BLaER1 (cell line): ENCODE measurements around the gene NECTIN4.

Experiments used
- H3K27ac ChIP-seq: shearing (Covaris generic); formaldehyde crosslinking; 2 replicates; pipeline ENCODE4 v1.8.1; 2022
- H3K27me3 ChIP-seq: shearing (Covaris generic); formaldehyde crosslinking; 2 replicates; pipeline ENCODE4 v1.8.1; 2022
- H3K36me3 ChIP-seq: shearing (Covaris generic); formaldehyde crosslinking; 2 replicates; pipeline ENCODE4 v1.8.1; 2022
- H3K4me1 ChIP-seq: shearing (Covaris generic); formaldehyde crosslinking; 2 replicates; pipeline ENCODE4 v1.8.1; 2022
- H3K4me2 ChIP-seq: shearing (Covaris generic); formaldehyde crosslinking; 2 replicates; pipeline ENCODE4 v1.8.1; 2022
- H3K4me3 ChIP-seq: shearing (Covaris generic); formaldehyde crosslinking; 2 replicates; pipeline ENCODE4 v1.8.1; 2022
- H3K9ac ChIP-seq: shearing (Covaris generic); formaldehyde crosslinking; 2 replicates; pipeline ENCODE4 v1.8.1; 2022
- H3K9me3 ChIP-seq: shearing (Covaris generic); formaldehyde crosslinking; 2 replicates; pipeline ENCODE4 v1.8.1; 2022
- H4K20me1 ChIP-seq: shearing (Covaris generic); formaldehyde crosslinking; 2 replicates; pipeline ENCODE4 v1.8.1; 2022
- Cebpa-rat ChIP-seq: shearing (Covaris generic); IDR thresholded peaks from 2 replicates; pipeline ENCODE4 v1.8.1; 2022

The NECTIN4 gene

GRCh38 chr1:161045736-161046604 is 43.4 kb downstream of the NECTIN4 start, which contains the start of gene USF1:
USF1 (minus strand) TSS chr1:161045977; CDS start chr1:161043275, 2,702 bp downstream.
- TF ChIP-seq Cebpa-rat: no peak
- Histone ChIP-seq H3K4me1 (peaks cover 43% of the 10 kb centered on the region), H3K27ac (peak within 1 kb of the TSS; percentile 93), H3K9ac (peak within 1 kb of the TSS; percentile 95), H3K4me2 (peak within 1 kb of the TSS; percentile 96), H3K27me3 (no peaks in the 10 kb centered on the region), H4K20me1 (no peaks in the 10 kb centered on the region), H3K9me3 (no peaks in the 10 kb centered on the region; the same call in 1 of the 2 replicates), H3K36me3 (peaks cover 66% of the 10 kb centered on the region), H3K4me3 (peak within 1 kb of the TSS; percentile 88)

- Histone ChIP-seq H3K9ac (peak overlapping the region; percentile 95), H3K27ac (peak overlapping the region; percentile 93), H3K27me3 (no peaks in the 10 kb centered on the region), H4K20me1 (no peaks in the 10 kb centered on the region), H3K4me2 (peak overlapping the region; percentile 96), H3K9me3 (no peaks in the 10 kb centered on the region; the same call in 1 of the 2 replicates), H3K4me3 (peak overlapping the region; percentile 88), H3K4me1 (peaks cover 43% of the 10 kb centered on the region), H3K36me3 (peaks cover 66% of the 10 kb centered on the region)
- no peak for TF ChIP-seq Cebpa-rat
These were observed 44.2 kb downstream of the NECTIN4 start for GRCh38 chr1:161044908-161045735.

GRCh38 chr1:161044535-161044907 is 44.8 kb downstream of the NECTIN4 start:
- H3K4me1 ChIP-seq: peaks cover 48% of the 10 kb centered on the region
- peak overlapping the region; percentile 96 for H3K4me2 ChIP-seq
- TF ChIP-seq Cebpa-rat: no peak
- H3K4me3 ChIP-seq: peak overlapping the region; percentile 88
- no peaks in the 10 kb centered on the region for H3K27me3 ChIP-seq
- peaks cover 66% of the 10 kb centered on the region for H3K36me3 ChIP-seq
- H4K20me1 ChIP-seq: no peaks in the 10 kb centered on the region
- H3K9me3 ChIP-seq: no peaks in the 10 kb centered on the region; the same call in 1 of the 2 replicates
- H3K27ac ChIP-seq: peak overlapping the region; percentile 93
- peak overlapping the region; percentile 95 for H3K9ac ChIP-seq

GRCh38 chr1:161039546-161039945 is 49.8 kb downstream of the NECTIN4 start:
- Histone ChIP-seq H3K27ac (no peak overlapping the region; the same call in 1 of the 2 replicates), H3K9ac (no peak overlapping the region), H3K4me2 (peak overlapping the region; percentile 85), H3K36me3 (peaks cover 42% of the 10 kb centered on the region), H3K4me3 (peak overlapping the region; percentile 85; the same call in 1 of the 2 replicates), H3K27me3 (no peaks in the 10 kb centered on the region), H3K9me3 (no peaks in the 10 kb centered on the region), H4K20me1 (no peaks in the 10 kb centered on the region), H3K4me1 (peaks cover 83% of the 10 kb centered on the region)
- no peak for TF ChIP-seq Cebpa-rat

- no peaks in the 10 kb centered on the region for H3K9me3 ChIP-seq
- H4K20me1 ChIP-seq: no peaks in the 10 kb centered on the region
- peaks cover 85% of the 10 kb centered on the region for H3K4me1 ChIP-seq
- no peak for TF ChIP-seq Cebpa-rat
- peak overlapping the region; percentile 84 for H3K9ac ChIP-seq
- no peaks in the 10 kb centered on the region for H3K27me3 ChIP-seq
- H3K36me3 ChIP-seq: peaks cover 42% of the 10 kb centered on the region
- H3K27ac ChIP-seq: peak overlapping the region; percentile 85
- H3K4me2 ChIP-seq: peak overlapping the region; percentile 85
- peak overlapping the region; percentile 85 for H3K4me3 ChIP-seq
These were observed 50.2 kb downstream of the NECTIN4 start for GRCh38 chr1:161039154-161039545.

- Histone ChIP-seq H3K4me2 (peak within 1 kb of the TSS; percentile 85), H3K9me3 (no peaks in the 10 kb centered on the region), H3K4me3 (peak within 1 kb of the TSS; percentile 85), H3K9ac (peak within 1 kb of the TSS; percentile 84), H3K27me3 (no peaks in the 10 kb centered on the region), H3K36me3 (peaks cover 42% of the 10 kb centered on the region), H3K27ac (peak within 1 kb of the TSS; percentile 85), H3K4me1 (peaks cover 85% of the 10 kb centered on the region), H4K20me1 (no peaks in the 10 kb centered on the region)
- TF ChIP-seq Cebpa-rat: no peak
These were observed 50.7 kb downstream of the NECTIN4 start, which contains the start of gene TSTD1 for GRCh38 chr1:161038523-161039153. TSTD1 (minus strand) TSS chr1:161038964; CDS start chr1:161038889, 75 bp downstream.

GRCh38 chr1:161037661-161038522 is 51.5 kb downstream of the NECTIN4 start:
- peaks cover 37% of the 10 kb centered on the region for H3K36me3 ChIP-seq
- H3K4me1 ChIP-seq: peaks cover 84% of the 10 kb centered on the region
- no peak for TF ChIP-seq Cebpa-rat
- H3K27ac ChIP-seq: peak overlapping the region; percentile 85
- H4K20me1 ChIP-seq: no peaks in the 10 kb centered on the region
- H3K9ac ChIP-seq: peak overlapping the region; percentile 84
- peak overlapping the region; percentile 85 for H3K4me2 ChIP-seq
- H3K4me3 ChIP-seq: peak overlapping the region; percentile 85
- H3K9me3 ChIP-seq: no peaks in the 10 kb centered on the region
- no peaks in the 10 kb centered on the region for H3K27me3 ChIP-seq

GRCh38 chr1:161033751-161034150 is 55.6 kb downstream of the NECTIN4 start:
- H3K27me3 ChIP-seq: no peaks in the 10 kb centered on the region
- TF ChIP-seq Cebpa-rat: no peak
- no peaks in the 10 kb centered on the region for H4K20me1 ChIP-seq
- no peak overlapping the region for H3K9ac ChIP-seq
- H3K4me3 ChIP-seq: no peak overlapping the region
- H3K4me2 ChIP-seq: peak overlapping the region; percentile 66; the same call in 1 of the 2 replicates
- H3K9me3 ChIP-seq: peaks cover 21% of the 10 kb centered on the region
- H3K36me3 ChIP-seq: peaks cover 20% of the 10 kb centered on the region
- 0 out of 2 replicates have a peak overlapping the region, but pooled peaks have one; percentile 74 for H3K27ac ChIP-seq
- H3K4me1 ChIP-seq: peaks cover 70% of the 10 kb centered on the region
